Aorta (tissue), 5 donors: Measurements from ENCODE around the gene HSP90AB1. TPM values are rescaled to one million over a fixed set of nuclear protein-coding genes. Genes with fewer than 3 reads are reported as not detected.

ENCODE experiments used
- ATAC-seq: fragments of 200-7000 bp; cut with Tn5 transposase; one replicate; pipeline ENCODE4 v1.9.1; 2022; ENCODE audit warnings: moderate library complexity; ENCODE audit not compliant: low FRiP score
- DNase-seq, 2 donors: peaks; one replicate each; pipeline ENCODE4 v3.0.0-alpha.2; 2020
- H3K27ac ChIP-seq, 2 donors: one replicate each; pipeline ENCODE4 v1.5.1; 2013; ENCODE audit warnings: low read length in 2 of 2, mild to moderate bottlenecking in 2 of 2, moderate library complexity in 2 of 2, control low read depth in 1 of 2, inconsistent platforms in 1 of 2, low read depth in 1 of 2
- H3K27me3 ChIP-seq, 2 donors: one replicate each; pipeline ENCODE4 v1.6.1; 2013; ENCODE audit warnings: control low read depth in 1 of 2, low read length in 1 of 2, mild to moderate bottlenecking in 1 of 2, moderate library complexity in 1 of 2; ENCODE audit not compliant: insufficient read depth in 2 of 2, control insufficient read depth in 1 of 2
- H3K36me3 ChIP-seq, 2 donors: one replicate each; pipeline ENCODE4 v1.6.1; 2013; ENCODE audit warnings: control low read depth in 1 of 2, low read length in 1 of 2, mild to moderate bottlenecking in 1 of 2; ENCODE audit not compliant: insufficient read depth in 2 of 2, control insufficient read depth in 1 of 2
- H3K4me1 ChIP-seq, 2 donors: one replicate each; pipeline ENCODE4 v1.6.1; 2013; ENCODE audit warnings: low read length in 2 of 2, control low read depth in 1 of 2, mild to moderate bottlenecking in 1 of 2, moderate library complexity in 1 of 2; ENCODE audit not compliant: insufficient read depth in 2 of 2, control insufficient read depth in 1 of 2
- H3K4me3 ChIP-seq, 2 donors: one replicate each; pipeline ENCODE4 v1.5.1; 2013; ENCODE audit warnings: low read length in 2 of 2, control low read depth in 1 of 2, mild to moderate bottlenecking in 1 of 2
- H3K9me3 ChIP-seq: one replicate; pipeline ENCODE4 v1.6.1; 2013; ENCODE audit warnings: mild to moderate bottlenecking, low read length; ENCODE audit not compliant: control insufficient read depth
- WGBS, 2 donors: extraction: QIAGEN DNeasy Blood & Tissue Kit; methylation state at CpG; one replicate each; pipeline ENCODE4 v1.1.7; 2013; 5-methylcytosine and 5-hydroxymethylcytosine counted together
- intact Hi-C, 2 donors: fragments of 100-400 bp; cut with DNase I; formaldehyde crosslinking; loops; one replicate each; pipeline versions ENCODE4 v1.14.2 to v1.15.0; 2022
- polyA plus RNA-seq, 2 donors: library from polyadenylated mRNA; stranded (reverse); fragments of 200-250 nt; gene quantifications; one replicate each; pipeline ENCODE4 v1.2.3, GENCODE V29; 2013
- total RNA-seq, 2 donors: library from RNA; stranded (reverse); fragmentation: NEBNext Ultra II Directional; extraction: Animal tissue kit (Norgen Biotek cat#: 25700); gene quantifications; one replicate each; pipeline ENCODE4 v1.2.1, GENCODE V29; 2021
- donor health status: healthy with polysubstance abuse.
- donor health status: Bipolar disorder and iron deficiency.
- donor health status: DM: no; HTN: no; CAD: no.
- donor health status: DM: no; HTN: no; CAD: no.
- donor health status: DM: yes; HTN: yes; CAD: no.

The HSP90AB1 gene
- total and polyA plus RNA-seq, 4 donors = 385 to 636 (median 440) TPM

DNA sequence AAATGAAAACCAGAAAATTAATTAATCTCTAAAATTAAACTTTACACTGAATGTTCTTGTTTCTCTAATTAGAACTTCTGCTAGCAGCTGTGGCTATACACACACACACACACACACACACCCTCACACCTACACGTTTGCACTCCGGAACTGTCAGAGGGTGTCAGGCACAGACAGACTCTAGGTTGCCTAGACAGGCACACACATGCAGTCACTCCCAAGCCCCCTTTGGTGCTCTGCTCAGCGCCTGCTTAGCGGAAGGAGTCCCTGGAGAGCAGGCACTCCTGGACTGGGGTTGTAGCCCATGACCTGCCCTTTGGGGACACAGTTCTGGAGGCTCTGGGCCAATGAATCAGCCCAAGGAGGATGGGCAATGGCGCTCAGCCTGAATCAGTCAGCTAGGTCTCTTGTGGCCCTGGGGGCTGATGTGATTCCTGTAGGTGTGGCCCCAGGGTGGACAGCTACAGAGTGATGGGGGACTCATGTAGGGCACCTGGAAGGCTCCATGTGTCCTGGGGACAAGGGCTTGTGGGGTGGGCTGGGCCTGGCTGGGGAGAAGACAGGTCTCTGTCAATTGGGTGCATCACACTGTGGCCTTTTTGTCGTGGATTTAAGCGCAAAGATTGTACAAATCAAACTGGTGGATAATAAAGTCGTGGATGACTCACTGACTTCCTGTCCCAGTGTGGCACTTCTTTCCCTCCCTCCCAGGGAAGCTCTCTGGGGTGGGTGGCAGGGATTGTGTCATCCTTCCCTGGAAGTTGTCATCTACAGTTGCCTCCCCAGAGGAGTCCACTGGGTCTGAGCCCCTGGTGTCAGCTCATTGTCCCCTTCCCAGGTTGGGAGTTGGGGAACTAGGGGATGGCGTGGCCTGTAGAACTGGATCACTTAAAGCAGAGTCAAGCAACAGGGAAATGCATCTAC, 32.1 kb downstream of the HSP90AB1 start:
- intact Hi-C loops = no loop called here

DNA sequence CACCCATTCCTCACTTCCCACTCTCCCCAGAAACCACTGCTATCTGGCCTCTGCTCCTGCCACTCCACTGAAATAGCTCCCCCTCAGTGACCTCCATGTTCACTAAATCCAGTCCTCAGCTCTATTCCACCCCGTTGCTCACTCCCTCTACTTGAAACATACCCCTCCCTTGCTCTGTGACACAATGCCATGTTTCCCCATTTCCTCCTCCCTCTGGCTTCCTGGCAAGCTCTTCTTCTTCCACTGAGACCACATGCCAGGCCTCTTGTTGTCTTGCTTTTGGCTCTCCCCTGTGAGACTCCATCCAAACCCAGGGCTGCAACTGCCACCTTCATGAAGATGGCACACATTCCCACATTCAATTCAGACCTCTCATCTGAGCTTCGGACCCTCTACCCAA, 37.2 kb downstream of the HSP90AB1 start:
- DNase-seq (no peak), ATAC-seq (no peak)
- H3K9me3 ChIP-seq = no peaks in the 10 kb centered on the region
- no peak overlapping the region for H3K4me3 ChIP-seq
- H3K4me1 ChIP-seq = no peaks in the 10 kb centered on the region
- H3K36me3 ChIP-seq = no peaks in the 10 kb centered on the region
- intact Hi-C loops = no loop called here
- no peak overlapping the region for H3K27ac ChIP-seq
- no peaks in the 10 kb centered on the region for H3K27me3 ChIP-seq
- WGBS, 2 donors = 50 to 59% methylated on average over 2 of the region's 2 CpGs

More for the DNA sequence above, 32.1 kb downstream of the HSP90AB1 start:
- H3K27me3 ChIP-seq = no peaks in the 10 kb centered on the region
- no peak overlapping the region for H3K4me3 ChIP-seq
- DNase-seq (no peak), ATAC-seq (no peak)
- no peaks in the 10 kb centered on the region for H3K9me3 ChIP-seq
- WGBS, 2 donors = 73 to 79% methylated on average over 9 of the region's 9 CpGs
- no peaks in the 10 kb centered on the region for H3K4me1 ChIP-seq
- H3K27ac ChIP-seq = no peak overlapping the region
- H3K36me3 ChIP-seq = no peaks in the 10 kb centered on the region

DNA sequence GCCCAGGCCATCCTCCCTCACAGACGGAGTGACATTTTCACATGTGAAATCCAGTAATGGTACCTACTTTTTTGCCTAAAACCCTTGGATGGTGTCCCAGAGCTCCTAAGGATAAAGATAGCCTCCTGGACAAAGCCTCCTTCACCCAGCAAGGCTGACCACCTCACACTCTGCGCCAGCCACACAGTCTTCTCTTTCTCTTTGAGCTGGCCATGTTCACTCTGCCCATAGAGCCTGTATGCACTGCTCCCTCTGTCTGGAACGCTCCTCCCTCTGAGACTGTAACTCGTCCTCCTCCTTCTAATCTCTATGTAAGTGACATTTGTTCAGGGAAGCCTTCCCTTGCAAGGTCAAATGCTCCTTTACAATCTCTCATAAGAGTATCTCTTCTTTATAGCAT, 38.0 kb downstream of the HSP90AB1 start:
- H3K27ac ChIP-seq = no peak overlapping the region
- no peak for ATAC-seq
- no peaks in the 10 kb centered on the region for H3K4me1 ChIP-seq
- no peak overlapping the region for H3K4me3 ChIP-seq
- H3K27me3 ChIP-seq = no peaks in the 10 kb centered on the region
- intact Hi-C loops = no loop called here
- no peaks in the 10 kb centered on the region for H3K36me3 ChIP-seq
- WGBS, 2 donors = 52 to 60% methylated on average over 4 of the region's 4 CpGs
- no peak for DNase-seq
- H3K9me3 ChIP-seq = no peaks in the 10 kb centered on the region

DNA sequence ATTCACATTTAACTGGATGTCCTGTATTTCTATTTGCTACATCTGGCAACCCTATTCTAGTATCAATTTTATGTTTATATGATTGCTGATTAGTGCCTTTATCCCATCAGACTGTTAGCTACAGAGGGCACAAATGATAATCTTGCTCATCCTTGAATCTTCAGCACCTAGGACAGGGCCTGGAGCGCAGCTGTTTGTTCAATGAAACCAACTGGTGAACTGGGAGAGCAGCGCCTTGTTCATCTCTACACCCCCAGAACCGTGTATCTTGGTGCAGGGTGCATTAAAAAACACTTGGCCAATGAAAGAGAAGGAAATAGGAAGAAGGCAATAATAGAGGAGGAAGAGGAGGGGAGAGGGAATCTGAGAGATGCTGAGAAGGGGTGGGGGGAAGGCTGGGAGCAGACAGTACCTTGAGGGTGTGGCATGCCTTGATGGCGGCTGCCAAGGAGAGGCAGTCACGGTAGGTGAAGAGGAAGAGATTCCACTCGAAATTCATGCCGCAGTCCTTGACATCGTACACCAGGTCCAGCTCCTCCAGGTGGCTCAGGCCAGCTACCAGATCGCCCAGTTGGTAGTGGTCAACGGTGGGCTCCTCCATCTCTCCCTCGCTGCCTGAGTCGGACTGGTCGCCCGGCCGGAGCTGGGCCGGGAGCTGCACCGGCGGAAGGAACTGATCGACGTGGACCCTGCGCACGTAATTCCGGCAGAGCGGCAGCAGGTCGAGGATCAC, 38.8 kb downstream of the HSP90AB1 start:
- H3K4me1 ChIP-seq = no peaks in the 10 kb centered on the region
- DNase-seq (no peak), ATAC-seq (no peak)
- H3K4me3 ChIP-seq = no peak overlapping the region
- no peaks in the 10 kb centered on the region for H3K36me3 ChIP-seq
- H3K27ac ChIP-seq = no peak overlapping the region
- H3K9me3 ChIP-seq = no peaks in the 10 kb centered on the region
- WGBS, 2 donors = 68 to 76% methylated on average over 25 of the region's 25 CpGs
- no peaks in the 10 kb centered on the region for H3K27me3 ChIP-seq
- intact Hi-C loops = no loop called here

DNA sequence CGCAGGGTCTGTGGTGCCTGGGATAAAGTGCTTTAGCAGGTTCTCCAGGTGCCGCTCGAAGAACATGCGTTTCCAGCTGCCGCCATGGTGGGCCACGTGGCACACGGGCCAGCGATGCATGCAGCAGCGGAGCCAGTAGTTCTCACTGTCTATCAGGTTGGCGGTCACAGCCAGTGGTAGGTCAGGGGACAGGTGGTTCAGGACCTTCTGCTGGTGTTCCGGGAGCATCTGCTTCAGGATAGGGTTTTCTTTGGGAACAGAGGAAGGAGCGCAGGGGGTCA, 39.3 kb downstream of the HSP90AB1 start:
- Histone ChIP-seq H3K9me3 (no peaks in the 10 kb centered on the region), H3K27me3 (no peaks in the 10 kb centered on the region), H3K4me3 (no peak overlapping the region), H3K36me3 (no peaks in the 10 kb centered on the region), H3K27ac (no peak overlapping the region), H3K4me1 (no peaks in the 10 kb centered on the region)
- 89 to 92% methylated on average over 12 of the region's 12 CpGs for WGBS, 2 donors
- ATAC-seq (no peak), DNase-seq (no peak)
- intact Hi-C loops = no loop called here

DNA sequence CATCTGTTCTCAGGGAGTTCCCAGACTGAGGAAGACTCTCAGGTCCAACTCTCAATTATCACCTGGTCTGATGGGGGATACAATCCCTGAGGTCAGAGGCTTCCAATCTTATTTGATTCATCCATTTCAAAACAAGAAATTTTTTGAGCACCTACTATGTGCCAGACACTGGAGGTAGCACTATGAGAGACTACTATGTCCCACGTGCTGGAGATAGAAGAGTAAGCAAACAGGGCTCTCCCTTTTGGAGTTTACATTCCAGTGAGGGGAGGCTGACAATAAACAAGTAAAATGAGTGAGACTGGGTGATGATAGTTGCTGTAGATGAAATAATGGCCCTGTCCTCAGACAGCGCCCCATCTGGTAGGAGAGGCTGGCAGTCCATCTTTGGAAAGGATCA, 39.8 kb downstream of the HSP90AB1 start:
- Histone ChIP-seq H3K4me1 (no peaks in the 10 kb centered on the region), H3K36me3 (no peaks in the 10 kb centered on the region), H3K27me3 (no peaks in the 10 kb centered on the region), H3K4me3 (no peak overlapping the region), H3K9me3 (no peaks in the 10 kb centered on the region), H3K27ac (no peak overlapping the region)
- WGBS, 2 donors = 37 to 64% methylated on average over 2 of the region's 2 CpGs
- intact Hi-C loops = no loop called here
- no peak for ATAC-seq
- DNase-seq = no peak

DNA sequence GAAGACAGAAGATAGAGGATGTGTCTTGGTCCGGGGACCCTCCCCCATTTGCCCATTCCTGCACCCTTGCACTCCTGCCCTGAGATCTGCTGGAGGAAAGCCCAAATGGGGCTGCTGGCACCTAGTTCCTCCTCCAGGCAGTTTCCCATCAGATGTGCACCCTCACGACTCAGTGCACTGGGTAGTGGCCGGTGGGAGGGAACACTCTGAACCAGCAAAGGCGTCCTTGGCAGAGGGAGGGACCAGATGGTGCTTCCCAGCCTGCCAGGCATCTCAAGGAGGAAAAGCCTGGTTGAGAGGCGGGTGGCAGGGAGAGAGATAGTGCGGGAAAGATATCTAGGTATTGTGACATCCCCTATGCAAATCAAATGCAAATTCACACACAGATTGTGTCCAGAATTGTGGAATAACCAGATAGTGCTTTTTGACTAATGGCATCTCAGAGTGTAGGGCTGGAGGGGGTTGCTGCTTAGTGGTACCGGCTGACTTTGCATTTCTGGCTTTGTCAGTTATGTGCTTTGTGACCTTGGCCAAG, 42.9 kb downstream of the HSP90AB1 start:
- ATAC-seq = no peak
- Histone ChIP-seq H3K4me3 (no peak overlapping the region), H3K4me1 (no peaks in the 10 kb centered on the region), H3K36me3 (no peaks in the 10 kb centered on the region), H3K27me3 (no peaks in the 10 kb centered on the region), H3K9me3 (no peaks in the 10 kb centered on the region), H3K27ac (no peak overlapping the region)
- WGBS, 2 donors = 25 to 33% methylated on average over 7 of the region's 7 CpGs
- intact Hi-C loops = no loop called here
- no peak for DNase-seq

DNA sequence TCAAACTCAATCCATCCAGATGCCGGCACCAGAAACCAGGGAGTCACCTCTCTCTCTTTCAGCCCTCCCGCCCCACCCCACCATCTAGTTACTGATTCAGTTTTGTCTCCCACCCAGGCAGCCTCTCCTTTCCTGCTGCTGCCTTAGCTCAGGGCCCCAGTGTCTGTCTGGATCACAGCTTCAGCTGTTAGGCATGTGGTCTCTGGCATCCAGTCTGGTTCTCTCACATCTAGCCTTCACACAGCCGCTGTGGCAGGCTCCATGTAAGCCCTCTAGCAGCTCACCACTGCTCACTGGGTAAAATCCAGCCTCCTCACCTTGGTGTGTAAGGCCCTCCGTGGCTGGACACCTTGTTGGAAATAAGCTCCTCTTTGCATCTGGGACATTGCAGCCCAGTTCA, 44.9 kb downstream of the HSP90AB1 start:
- intact Hi-C loops = no loop called here
- Histone ChIP-seq H3K27ac (no peak overlapping the region), H3K27me3 (no peaks in the 10 kb centered on the region), H3K9me3 (no peaks in the 10 kb centered on the region), H3K4me3 (no peak overlapping the region), H3K4me1 (no peaks in the 10 kb centered on the region), H3K36me3 (no peaks in the 10 kb centered on the region)
- 70 to 75% methylated on average over 4 of the region's 4 CpGs for WGBS, 2 donors
- DNase-seq (peak in 1 of 2 donors; percentile 57), ATAC-seq (no peak)
